ENCODE measurements around the gene C17orf67.
A peak's percentile ranks its signal among the peaks of the same experiment; 100 is the strongest.

Gene C17orf67

DNA sequence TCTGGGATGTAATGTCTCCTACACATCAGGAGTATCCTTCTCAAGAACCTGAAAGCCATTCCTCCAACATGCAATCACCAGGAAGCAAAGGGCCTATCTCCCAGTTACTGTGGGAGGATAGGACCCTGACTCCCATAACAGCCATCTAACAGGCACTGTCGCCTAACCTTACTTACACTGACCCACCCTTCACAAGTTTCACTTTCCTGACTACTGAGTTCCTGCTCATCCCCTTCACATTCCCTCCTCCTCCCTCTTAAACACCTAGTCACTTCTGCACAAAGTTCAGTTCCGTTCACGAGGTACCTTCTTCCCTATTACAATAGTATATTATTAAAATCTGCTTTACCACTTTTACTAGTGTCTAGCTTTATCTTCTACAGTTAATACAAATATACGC is 1.3 kb downstream of the C17orf67 start:
- DNase-seq, result no peak

DNA sequence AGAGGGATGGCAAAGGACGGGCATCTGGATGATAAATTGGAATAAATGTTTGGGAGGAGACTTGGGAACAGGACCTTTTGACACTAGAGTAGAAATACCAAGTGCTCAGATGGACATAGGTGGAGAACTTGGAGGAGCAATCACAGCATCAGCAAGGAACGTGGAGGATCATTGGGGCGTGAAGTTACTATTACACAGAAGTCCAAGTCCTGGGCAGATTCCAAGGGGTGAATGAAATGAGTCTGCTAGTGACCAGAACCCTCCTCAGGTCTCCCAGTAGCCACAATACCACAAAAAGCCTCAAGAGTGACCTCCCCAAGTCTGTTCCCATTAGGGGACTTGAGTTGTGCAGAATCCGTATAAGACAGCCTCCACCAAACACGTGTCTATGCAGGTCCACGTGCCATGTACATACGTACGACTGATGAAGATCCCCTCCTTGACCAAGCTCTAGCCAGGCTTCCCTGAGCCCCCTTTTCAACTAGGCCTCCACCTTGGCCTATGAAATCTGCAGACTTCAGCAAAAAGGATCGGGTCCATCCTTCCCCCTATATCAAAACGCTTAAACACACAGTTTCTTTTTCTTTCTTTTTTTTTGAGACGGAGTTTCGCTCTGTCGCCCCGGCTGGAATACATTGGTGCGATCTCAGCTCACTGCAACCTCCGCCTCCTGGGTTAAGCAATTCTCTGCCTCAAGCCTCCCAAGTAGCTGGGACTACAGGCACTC is 2.2 kb downstream of the C17orf67 start:
- DNase-seq, result no peak

DNA sequence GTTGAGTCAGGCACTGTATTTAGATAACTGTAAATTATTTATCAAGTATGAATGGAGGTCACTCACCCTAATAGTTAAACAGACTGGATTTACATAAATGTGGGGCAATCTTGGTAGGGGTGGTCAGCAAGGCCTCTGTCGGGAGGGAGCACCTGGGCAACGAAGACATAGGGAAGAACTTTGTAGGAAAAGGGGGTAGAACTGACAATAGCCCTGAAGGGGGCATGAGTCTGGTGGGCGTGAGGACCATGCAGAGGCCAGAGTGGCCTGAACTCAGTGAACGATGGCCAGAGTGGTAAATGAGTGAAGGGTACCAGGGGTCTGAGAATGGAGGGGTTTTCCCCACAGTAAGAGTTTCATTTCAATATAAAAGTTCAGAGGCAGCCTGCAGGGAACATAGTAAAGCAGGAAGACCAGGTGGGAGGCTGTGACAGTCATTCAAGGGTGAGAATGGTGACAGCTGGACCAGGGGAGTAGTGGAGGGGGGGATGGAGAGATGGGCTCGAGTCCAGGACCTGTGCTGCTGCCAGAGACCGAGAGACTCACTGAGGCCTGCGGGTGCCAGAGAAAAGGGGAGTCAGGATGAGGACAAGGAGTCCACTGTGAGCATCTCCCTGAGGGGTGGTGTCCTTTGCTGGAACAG is 2.9 kb downstream of the C17orf67 start:
- no peak for DNase-seq

DNA sequence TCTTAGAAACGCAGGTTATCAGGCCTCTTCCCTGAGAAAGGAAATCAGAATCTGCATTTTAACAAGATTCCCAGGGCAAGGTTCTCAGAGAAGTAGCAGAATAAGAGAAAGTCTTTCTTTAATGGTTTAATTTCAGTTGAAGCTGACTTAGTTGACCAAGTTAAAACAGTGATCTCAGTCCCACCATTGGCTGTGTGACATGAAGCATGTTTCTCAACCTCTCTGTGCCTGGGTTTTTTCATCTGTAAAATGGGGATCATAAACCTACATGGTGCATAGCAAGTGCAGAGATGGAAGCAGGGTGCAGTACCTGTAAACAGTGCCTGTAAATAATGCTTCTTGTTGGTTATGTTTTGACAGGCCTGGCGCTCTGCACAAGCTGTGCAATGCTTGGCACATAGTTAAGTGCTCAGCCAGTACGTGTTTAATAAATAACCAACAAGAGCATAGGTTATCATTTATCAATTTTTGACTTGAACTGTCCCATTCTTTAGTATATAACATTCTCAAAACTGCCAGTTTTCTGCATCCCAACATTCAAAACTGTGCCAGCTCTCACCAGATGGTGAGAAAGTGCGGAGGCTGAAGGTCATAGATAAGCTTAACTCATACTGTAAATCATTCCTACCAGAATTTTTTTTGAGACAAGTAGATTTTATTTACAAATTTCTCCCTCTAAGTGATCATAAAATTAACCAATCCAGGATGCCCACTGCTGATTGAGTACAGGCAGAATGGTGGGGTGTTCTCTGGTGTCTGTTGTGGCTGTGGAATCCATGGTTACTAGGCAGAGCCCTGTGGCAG is 6.9 kb downstream of the C17orf67 start:
- DNase-seq, result no peak

DNA sequence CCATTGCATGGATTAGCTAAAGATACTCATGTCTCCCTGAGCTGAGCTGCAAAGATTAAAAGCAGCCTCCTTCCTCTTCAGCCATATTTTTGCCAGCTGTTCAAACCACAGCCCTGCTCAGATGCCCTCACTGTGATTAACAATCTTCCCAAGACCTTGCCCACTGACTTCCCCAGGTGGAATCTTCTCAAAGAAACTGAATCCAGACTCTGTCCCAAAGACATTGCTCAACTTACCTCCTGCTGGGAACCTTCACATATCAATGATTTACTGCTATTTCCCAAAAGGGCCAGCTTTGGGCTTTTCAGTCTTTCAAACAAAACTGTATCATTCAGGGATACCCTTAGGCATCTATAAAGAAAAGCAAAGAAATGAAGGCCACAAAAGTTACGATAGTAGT is 9.2 kb downstream of the C17orf67 start:
- DNase-seq, result no peak

DNA sequence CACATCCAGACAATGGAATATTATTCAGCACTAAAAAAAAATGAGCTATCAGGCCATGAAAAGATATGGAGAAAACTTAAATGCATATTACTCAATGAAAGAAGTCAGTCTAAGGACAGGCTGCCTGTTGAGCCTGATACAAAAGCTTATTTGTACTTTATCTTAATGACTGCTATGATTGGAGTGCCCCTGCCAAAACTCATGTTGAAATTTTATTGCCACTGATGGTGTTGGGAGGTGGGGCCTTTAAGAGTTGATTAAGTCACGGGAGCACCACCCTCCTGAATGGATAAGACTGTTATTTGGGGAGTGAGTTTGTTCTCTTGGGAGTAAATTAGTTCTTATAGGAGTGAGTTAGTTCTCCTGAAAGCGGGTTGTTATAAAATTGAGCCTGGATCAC is 9.9 kb downstream of the C17orf67 start:
- DNase-seq, result no peak

DNA sequence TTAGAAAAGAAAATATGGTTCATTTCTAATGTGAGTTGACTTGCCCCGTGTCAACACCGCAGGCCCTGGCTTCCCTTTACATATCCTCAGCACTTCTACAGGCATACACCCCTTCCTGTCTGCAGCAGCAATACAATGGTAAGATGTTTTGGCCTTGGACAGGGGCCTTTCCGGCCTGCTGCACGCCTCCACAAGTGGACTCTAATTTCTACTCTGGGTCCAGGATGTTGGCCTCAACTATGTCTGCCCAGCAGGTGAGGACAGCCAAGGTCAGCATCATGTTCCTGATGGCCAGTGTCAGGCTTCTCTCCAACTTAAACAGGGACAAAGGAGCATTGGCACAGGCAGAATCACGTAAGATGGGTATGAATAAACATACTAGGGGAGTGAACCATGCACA is 11.0 kb downstream of the C17orf67 start:
- DNase-seq, result no peak

DNA sequence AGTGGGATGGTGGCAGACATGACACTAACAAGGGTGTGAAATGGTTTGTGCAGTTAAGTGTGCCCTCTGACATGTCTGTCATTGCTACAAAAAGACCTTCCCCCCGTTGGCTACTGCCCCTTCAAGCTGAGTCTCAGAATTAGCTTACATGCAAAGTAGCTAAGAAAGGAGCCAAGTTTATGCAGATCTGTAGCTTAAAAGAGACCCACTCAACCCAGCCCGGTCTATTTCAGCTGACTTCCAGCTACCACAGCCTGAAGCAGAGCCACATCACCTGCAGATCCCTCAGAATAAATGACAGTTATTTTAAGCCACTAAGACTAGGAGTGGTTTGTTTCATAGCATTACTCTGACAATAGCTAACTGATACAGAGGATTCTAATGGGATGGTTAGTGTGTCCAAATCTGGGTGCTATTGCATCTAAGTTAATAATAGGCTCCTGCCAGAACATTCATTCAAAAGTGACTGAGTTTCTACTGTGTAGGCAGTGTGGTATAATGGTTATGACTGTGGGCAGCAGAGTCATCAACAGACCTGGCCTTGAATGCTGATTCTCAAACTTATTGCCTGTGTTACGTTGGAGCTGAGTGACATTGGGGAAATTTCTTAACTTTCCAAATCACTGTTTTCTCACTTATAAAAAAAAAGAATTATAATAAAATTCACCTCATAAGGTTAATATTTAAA is 11.7 kb downstream of the C17orf67 start:
- no peak for DNase-seq

DNA sequence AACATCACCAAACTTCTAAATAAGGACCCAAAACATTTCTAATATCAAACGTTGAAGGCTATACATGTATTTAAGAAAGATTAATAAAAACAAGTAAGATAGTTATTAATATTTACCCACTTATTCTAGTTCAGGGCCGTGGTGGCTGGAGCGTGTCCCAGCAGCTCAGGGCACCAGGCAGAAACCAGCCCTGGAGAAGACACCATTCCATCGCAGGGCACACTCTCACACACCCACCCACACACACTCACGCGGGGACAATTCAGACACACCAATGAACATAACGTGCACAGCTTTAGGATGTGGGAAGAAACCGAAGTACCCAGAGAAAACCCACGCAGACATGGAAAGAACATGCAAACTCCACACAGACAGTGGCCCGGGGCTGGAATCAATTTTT is 13.5 kb downstream of the C17orf67 start:
- no peak for DNase-seq

DNA sequence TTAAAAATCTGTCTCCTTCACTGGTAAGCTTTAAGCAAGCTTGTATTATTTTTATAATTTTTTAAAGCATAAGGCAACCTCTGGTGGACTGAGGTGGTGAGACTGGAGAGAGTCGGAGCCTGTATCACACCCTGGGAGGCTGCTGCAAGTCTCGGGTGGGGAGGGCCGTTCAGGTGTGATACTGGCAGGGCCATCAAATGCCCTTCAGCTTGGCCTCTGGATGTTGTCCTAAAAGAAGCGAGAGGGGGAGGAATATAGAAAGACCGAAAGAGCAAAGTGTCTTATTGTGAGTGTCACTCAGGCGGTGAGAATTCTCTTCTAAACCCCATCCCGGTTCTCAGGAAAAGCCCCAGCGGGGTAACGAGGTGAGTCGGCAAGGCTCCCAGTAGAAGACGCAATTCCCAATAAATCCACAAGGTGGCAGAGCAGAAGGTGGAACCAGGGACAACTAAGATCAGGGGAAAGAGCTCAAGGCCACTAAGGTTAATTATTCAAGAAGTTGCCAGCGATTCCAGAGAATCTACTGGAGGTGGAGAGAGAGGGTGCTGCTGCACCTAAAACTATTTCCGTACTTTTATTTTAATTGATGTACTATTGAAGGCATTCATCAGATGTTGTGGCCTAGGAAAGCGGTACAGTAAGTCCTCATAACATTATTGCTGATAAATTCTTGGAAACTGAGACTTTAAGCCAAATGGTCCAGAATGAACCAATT is 14.1 kb downstream of the C17orf67 start:
- DNase-seq, result peak; percentile 85

DNA sequence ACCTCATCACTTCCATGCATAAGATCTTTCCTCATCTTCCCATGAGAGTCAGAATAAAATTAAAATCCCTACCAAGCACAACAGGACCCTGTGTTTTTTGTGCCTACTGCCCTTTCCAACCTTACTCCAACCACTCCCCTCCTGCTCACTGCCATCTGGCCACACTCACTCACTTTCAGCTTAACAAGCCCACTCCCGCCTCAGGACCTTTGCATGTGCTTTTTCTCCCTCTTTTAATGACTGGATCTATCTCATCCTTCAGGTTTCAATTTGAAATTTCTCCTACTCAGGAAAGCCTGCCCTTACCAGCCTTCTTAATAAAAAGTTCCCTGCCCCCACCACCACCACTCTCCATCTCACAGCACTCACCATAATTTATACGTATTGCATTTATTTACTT is 14.7 kb downstream of the C17orf67 start:
- DNase-seq, result no peak

DNA sequence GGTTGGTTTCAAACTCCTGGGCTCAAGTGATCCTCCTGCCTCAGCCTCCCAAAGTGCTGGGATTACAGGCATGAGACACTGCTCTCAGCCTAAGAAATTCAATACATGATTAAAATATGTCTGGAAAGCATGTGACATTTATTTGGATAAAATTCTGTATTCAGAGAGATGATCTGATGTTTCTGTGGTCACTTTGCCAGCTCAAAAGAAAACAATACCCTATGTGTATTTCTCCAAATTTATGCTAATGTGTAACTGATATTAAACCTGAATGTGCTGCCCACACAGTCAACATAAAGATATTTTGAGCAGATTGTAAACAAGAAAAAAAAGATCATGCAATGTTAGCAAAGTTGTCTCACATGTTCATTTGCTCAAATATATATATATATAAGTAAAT is 16.7 kb downstream of the C17orf67 start:
- DNase-seq, result no peak

DNA sequence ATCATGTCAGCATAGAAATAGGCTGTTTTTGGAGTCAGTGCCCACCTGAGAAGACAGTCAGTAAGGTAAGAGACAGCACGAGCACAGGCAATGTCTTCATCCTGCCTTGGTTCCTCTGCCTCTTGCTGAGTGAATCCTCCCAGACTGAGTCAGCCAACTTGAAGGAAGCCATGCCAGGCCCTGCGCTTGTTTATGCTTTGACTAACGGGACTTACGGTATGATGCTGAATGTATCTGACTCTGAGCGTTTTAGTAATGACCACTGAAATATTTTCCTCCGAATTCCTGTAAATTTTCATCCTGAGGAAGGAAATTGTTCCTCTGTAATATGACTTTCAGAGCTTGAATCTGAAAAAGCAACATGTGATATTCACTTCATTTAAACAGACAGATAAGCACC is 18.0 kb downstream of the C17orf67 start:
- no peak for DNase-seq

DNA sequence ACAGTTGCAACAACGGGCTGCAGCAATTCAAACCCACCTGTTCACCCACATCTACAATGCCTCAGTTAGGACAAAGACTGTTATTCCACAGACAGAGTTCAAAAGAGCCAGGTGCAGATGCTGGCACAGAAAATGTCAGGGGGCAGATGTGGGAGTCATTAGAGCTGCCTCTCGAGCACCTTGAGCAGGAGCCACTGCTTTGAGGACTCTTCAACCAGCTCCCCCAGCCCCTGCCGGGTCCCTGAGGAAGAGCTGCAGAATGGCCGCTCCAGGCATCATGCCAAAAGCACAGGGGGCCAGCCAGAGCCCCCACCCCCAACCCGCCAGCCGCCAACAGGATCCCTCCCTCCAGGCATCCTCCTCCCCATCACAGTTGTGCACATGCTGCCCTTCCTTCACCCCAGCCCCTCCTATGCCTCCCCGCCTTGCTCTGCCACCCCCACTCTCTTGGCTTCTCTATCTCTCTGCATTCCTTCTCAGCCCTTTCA is 20.8 kb downstream of the C17orf67 start:
- no peak for DNase-seq

DNA sequence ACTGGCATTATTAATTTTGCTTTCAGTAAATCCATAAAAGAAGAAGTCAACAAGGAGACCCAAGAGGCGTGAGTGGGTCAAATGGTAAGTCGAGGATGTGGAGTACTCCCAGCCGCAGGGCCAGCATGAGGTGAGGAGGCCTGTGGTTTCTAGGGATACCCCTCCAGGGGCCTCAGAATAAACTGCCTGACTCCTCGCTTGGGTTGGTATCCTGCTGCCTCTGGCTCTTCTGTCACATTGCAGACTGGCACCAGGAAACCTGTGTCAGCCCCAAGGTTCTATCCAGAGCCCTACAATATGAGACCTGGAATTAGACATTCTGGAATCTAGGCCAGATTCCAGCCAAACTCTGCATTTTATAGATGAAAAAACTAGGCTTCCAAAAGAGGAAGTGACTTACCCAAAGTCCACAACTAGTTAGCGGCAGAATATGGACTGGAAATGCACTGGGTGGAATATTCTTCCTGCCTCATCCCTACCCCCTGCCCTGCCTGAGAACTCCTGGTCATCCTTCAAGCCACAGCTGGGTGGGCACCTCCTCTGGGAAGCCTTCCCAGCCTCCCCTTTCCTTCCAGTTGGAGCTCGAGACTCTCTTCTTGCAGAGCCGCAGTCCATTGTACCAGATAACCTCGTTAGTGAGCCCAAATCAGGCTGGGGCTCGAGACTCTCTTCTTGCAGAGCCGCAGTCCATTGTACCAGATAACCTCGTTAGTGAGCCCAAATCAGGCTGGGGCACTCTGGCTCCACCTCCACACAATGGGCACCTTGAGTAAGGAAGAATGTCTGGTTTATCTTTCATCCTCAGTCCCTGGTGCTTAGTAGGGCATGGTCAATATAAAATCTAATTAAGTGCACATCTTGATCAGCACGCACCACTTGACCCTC is 22.6 kb downstream of the C17orf67 start:
- DNase-seq, result no peak

DNA sequence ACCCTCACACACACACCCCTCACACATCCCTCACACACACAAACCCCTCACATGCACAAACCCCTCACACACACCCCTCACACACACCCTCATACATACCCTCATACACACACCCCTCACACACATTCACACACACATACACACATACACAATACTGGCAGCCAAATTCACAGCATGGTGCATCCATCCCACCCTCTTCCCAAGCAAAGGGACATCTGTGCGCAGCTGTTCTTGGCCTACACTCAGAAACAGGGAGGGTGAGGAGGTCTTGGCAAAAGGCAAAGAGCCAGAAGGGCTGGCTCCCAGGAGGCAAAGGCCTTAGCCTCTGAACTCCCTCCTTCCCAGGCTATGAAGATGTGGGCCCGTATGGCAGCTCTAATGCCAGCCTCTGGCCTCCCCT is 23.4 kb downstream of the C17orf67 start:
- no peak for DNase-seq

DNA sequence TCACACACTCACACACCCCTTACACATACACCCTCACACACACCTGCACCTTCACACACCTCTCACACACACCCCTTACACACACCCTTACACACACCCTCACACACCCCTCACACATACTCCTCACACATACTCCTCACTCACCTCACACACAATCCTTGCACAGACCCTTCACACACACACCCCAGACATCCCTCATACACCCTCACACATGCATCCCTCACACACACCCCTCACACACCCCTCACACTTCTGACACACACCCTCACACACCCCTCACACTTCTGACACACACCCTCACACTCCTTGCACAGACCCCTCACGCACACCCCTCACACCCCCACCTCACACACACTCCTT is 23.9 kb downstream of the C17orf67 start:
- DNase-seq, result no peak

DNA sequence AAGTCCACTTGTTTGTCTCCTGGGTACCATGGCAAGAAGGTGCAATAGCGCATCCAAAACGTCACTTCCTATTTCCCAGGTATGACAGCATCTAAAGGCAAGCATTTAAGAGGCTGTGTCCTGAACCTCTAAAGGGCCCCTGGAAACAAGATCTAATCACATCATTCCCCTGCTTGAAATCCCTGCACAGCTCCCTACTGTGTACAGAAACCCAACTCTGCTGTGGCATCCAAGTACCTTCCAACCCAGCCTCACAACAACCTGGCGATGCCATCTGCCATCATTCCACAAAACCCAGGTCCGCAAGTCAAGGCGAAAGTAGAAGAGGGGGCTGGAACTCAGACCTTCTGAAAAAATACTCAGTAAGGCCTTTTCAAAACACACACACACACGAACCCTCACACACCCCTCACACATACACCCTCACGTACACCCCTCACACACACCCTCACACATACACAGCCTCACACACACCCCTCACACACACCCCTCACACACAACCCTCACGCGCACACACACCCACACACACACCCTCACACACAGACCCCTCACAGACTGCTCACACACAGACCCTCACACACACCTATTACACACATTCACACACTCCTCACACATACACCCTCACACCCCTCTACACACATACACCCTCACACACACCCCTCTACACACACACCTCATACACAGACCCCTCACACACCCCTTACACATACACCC is 24.5 kb downstream of the C17orf67 start:
- no peak for DNase-seq

DNA sequence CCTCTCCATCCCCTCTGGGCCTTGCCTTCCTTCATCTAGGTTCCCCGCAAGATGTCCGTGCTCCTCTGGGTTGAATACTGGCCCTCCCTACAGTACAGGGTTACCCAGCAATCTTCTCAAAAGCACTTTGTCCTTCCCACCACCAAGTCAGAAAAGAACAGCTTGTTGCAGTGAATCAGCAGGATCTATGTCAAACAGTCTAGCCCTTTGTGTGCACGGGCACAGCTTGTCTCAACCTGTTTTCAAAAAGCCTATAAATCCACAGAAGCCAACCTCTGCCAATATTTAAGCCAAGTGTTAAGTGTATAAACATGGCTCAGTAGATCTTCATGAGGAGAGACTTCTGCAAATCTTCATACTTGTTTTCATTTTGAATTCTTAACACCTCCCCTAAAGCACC is 25.2 kb downstream of the C17orf67 start:
- no peak for DNase-seq

DNA sequence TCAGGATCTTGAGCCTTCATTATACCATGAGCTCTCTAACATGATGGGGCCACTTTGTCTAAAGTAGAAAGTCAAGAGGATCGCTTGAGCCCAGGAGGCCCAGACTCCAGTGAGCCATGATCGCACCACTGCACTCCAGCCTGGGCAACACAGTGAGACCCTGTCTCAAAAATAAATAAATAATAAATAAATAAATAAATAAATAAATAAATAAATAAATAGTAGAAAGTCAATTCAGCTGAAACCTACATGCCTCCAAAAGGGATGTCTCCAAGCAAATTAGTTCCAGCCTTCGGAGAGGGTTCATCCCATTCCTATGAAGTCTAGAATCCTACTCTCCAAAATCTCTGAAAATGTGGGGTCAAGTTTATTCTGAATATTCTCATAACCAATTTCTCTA is 26.0 kb downstream of the C17orf67 start:
- no peak for DNase-seq

DNA sequence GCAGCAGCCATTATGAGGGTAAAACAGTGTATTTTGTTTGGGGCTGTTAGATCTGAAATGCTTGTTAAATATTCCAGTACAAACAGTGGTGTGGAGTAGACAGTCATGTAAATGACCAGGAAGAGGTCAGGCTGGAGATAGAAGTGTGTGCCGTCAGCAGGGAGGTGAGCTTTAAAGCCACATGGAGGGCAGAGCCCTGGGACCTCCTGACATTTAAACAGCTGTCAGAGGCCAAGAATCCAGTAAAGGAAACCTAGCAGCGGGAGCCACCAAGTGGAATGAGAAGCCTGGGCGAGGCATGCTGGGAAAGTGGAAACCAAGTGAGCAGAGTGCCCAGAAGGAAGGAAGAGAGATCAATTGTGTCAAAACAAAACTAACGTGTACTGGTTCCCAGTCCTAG is 26.8 kb downstream of the C17orf67 start:
- no peak for DNase-seq

Measured in OCI-M1 (cell line).